SU-DHL-6 (cell line): Measurements from ENCODE around the gene SLC16A5.

ENCODE experiments used
- H2AFZ ChIP-seq: fragments of 200-600 bp; sonication (generic); 2 replicates; pipeline ENCODE4 v1.6.1; 2014; ENCODE audit warnings: low read depth, mild to moderate bottlenecking, moderate library complexity, mixed read lengths, antibody characterized with exemption, low read length; ENCODE audit not compliant: severe bottlenecking
- H3F3A ChIP-seq: fragments of 200-600 bp; shearing (Covaris generic); 2 replicates; pipeline ENCODE4 v1.6.0; 2016; ENCODE audit warnings: antibody characterized with exemption, mild to moderate bottlenecking; ENCODE audit not compliant: insufficient read depth
- H3K27ac ChIP-seq: fragments of 200-600 bp; sonication (generic); 2 replicates; pipeline ENCODE4 v1.5.1; 2016; ENCODE audit warnings: low read depth, mild to moderate bottlenecking, low read length, moderate library complexity, mixed read lengths
- H3K27me3 ChIP-seq: fragments of 200-600 bp; sonication (generic), shearing (Covaris generic); 2 replicates; pipeline ENCODE4 v1.6.0; 2014; ENCODE audit warnings: mild to moderate bottlenecking, low read length
- H3K36me3 ChIP-seq: fragments of 200-600 bp; sonication (generic); 2 replicates; pipeline ENCODE4 v1.6.1; 2014; ENCODE audit warnings: mild to moderate bottlenecking, low read length, mixed read lengths
- H3K4me2 ChIP-seq: fragments of 300-600, 200-600 bp; shearing (Covaris generic), sonication (generic); 2 replicates; pipeline ENCODE4 v1.6.0; 2014; ENCODE audit warnings: low read length, low read depth, mild to moderate bottlenecking; ENCODE audit not compliant: poor library complexity, severe bottlenecking
- H3K4me3 ChIP-seq: fragments of 200-600 bp; sonication (generic); 2 replicates; pipeline ENCODE4 v1.5.1; 2014; ENCODE audit warnings: antibody characterized with exemption, low read length, mild to moderate bottlenecking, mixed read lengths; ENCODE audit not compliant: insufficient read depth, poor library complexity, severe bottlenecking
- H3K79me2 ChIP-seq: fragments of 200-600 bp; sonication (generic); 2 replicates; pipeline ENCODE4 v1.6.1; 2014; ENCODE audit warnings: mild to moderate bottlenecking, low read length, moderate library complexity; ENCODE audit not compliant: insufficient read depth
- H3K9ac ChIP-seq: fragments of 200-600 bp; sonication (generic); 2 replicates; pipeline ENCODE4 v1.7.0; 2014; ENCODE audit warnings: mild to moderate bottlenecking, low read length
- H3K9me2 ChIP-seq: fragments of 200-600 bp; sonication (generic); replicated peaks from 2 replicates; pipeline ENCODE4 v1.6.1; 2014; ENCODE audit warnings: low read length; ENCODE audit not compliant: insufficient read depth
- H3K9me3 ChIP-seq: fragments of 200-600 bp; sonication (generic); 2 replicates; pipeline ENCODE4 v1.6.1; 2014; ENCODE audit warnings: low read length, mixed read lengths; ENCODE audit not compliant: insufficient read depth
- H4K20me1 ChIP-seq: fragments of 200-600 bp; sonication (generic); 2 replicates; pipeline ENCODE4 v1.6.1; 2014; ENCODE audit warnings: low read depth, mild to moderate bottlenecking, antibody characterized with exemption, low read length, moderate library complexity, mixed read lengths
- EZH2phosphoT487 ChIP-seq: fragments of 200-600 bp; sonication (generic), shearing (Covaris generic); conservative IDR thresholded peaks from 2 replicates; pipeline ENCODE4 v1.6.1; 2018; ENCODE audit warnings: mild to moderate bottlenecking, antibody characterized with exemption, low read length, moderate library complexity, mixed read lengths
- TF ChIP-seq, protein P1 (sequence below): fragments of 200-600 bp; sonication (generic); IDR thresholded peaks from one replicate; pipeline ENCODE4 v1.5.1; 2017; ENCODE audit warnings: antibody characterized with exemption, mild to moderate bottlenecking, low read length, moderate library complexity; ENCODE audit not compliant: insufficient read depth, poor library complexity, severe bottlenecking

The SLC16A5 gene

DNA sequence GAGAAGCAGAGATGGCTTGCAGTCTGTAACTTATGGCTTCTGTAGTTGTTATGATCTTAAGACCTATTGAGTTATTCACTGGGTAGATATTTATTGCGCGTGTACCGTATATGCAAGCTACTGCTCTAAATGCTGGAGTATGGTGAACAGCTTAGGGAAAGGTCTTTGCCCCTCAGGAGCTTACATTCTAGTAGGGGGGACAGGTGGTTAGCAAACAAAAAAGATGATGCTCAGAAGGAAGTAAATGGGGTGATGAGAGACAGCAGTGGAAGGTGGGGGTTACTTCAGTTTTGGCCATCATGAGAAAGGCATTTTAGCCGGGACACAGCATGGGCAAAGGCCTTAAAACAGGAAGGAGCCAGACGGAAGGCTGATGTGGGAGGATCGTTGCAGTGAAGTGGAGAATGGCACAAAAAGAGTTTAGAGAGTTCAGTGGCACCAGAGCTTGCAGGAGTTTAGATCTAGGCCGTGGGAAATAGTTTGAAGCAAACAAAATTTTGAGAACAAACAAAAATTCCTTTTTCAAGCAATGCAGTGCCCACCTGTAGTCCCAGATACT, 24.1 kb downstream of the SLC16A5 start:
- no peaks in the 10 kb centered on the region for H3K9me3 ChIP-seq

GRCh38 chr17:75113798-75114551, 26.2 kb downstream of the SLC16A5 start:
- Histone ChIP-seq H3K36me3 (no peaks in the 10 kb centered on the region), H3K9ac (peak overlapping the region; percentile 56), H3F3A (peaks cover 12% of the 10 kb centered on the region; the same call in 1 of the 2 replicates), H3K4me3 (peak overlapping the region; percentile 35), H4K20me1 (no peaks in the 10 kb centered on the region), H3K9me2 (no peaks in the 10 kb centered on the region), H3K27ac (peak overlapping the region; percentile 37; the same call in 1 of the 2 replicates), H3K79me2 (0 out of 2 replicates have a peak, but pooled peaks cover 8% of the 10 kb centered on the region), H3K9me3 (no peaks in the 10 kb centered on the region), H3K27me3 (no peaks in the 10 kb centered on the region), H3K4me2 (peak overlapping the region; percentile 67), H2AFZ (peak overlapping the region; percentile 52)
- TF ChIP-seq, protein P1, sequence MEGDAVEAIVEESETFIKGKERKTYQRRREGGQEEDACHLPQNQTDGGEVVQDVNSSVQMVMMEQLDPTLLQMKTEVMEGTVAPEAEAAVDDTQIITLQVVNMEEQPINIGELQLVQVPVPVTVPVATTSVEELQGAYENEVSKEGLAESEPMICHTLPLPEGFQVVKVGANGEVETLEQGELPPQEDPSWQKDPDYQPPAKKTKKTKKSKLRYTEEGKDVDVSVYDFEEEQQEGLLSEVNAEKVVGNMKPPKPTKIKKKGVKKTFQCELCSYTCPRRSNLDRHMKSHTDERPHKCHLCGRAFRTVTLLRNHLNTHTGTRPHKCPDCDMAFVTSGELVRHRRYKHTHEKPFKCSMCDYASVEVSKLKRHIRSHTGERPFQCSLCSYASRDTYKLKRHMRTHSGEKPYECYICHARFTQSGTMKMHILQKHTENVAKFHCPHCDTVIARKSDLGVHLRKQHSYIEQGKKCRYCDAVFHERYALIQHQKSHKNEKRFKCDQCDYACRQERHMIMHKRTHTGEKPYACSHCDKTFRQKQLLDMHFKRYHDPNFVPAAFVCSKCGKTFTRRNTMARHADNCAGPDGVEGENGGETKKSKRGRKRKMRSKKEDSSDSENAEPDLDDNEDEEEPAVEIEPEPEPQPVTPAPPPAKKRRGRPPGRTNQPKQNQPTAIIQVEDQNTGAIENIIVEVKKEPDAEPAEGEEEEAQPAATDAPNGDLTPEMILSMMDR, result peak; percentile 86
- no peak for TF ChIP-seq EZH2phosphoT487

More for the DNA sequence above, 24.1 kb downstream of the SLC16A5 start:
- Histone ChIP-seq H3K4me3 (no peak overlapping the region), H3K4me2 (peak overlapping the region; percentile 36), H4K20me1 (no peaks in the 10 kb centered on the region), H2AFZ (no peak overlapping the region), H3K9me2 (no peaks in the 10 kb centered on the region), H3K9ac (no peak overlapping the region), H3K79me2 (0 out of 2 replicates have a peak, but pooled peaks cover 8% of the 10 kb centered on the region), H3F3A (peaks cover 16% of the 10 kb centered on the region; the same call in 1 of the 2 replicates), H3K27ac (peak overlapping the region; percentile 28; the same call in 1 of the 2 replicates), H3K27me3 (no peaks in the 10 kb centered on the region), H3K36me3 (no peaks in the 10 kb centered on the region)
- TF ChIP-seq EZH2phosphoT487, result no peak
- TF ChIP-seq, protein P1, result no peak

DNA sequence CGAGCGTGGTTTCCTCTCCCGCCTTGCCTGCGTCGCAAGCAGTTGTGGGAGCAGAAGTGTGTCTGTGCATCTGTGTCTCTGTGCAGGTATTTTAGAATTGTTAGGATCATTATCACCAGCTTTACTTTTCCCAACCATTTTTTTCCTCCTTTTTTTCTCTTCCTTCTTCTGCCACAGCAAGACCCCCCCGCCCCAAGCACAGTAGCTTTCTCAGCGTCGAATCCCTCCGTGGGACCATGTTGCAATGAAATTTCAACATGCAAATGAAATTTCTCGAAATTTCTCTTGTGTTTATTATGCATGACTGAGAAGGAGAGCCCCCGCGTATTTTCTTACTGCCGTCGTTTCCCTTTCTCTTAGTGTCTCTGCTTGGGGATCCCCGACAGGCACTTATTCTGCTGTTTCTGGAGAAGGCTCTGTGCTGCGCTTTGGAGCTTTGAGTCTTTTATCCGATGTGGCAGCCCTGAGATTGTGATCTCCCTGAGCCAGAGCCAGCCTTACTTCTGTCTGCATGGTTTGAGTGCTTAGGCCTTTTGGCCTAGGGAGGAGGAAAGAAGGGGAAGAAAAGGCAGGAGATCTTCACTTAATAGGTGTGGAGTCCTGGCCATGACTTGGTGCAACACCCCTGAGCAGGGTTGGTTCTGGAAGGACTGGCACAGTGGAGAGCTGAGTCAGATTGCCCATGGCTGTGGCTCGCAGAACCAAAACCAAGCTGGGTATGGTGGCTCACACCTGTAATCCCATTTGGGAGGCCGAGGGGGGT, 27.0 kb downstream of the SLC16A5 start:
- peak overlapping the region; percentile 35 for H3K4me3 ChIP-seq
- no peaks in the 10 kb centered on the region for H3K9me2 ChIP-seq
- peak overlapping the region; percentile 37; the same call in 1 of the 2 replicates for H3K27ac ChIP-seq
- H3F3A ChIP-seq, result peaks cover 11% of the 10 kb centered on the region; the same call in 1 of the 2 replicates
- H2AFZ ChIP-seq, result peak overlapping the region; percentile 52
- H3K79me2 ChIP-seq, result 0 out of 2 replicates have a peak, but pooled peaks cover 8% of the 10 kb centered on the region
- H3K9me3 ChIP-seq, result no peaks in the 10 kb centered on the region
- H3K9ac ChIP-seq, result peak overlapping the region; percentile 56
- no peaks in the 10 kb centered on the region for H4K20me1 ChIP-seq
- H3K4me2 ChIP-seq, result peak overlapping the region; percentile 67
- TF ChIP-seq EZH2phosphoT487, result no peak
- TF ChIP-seq, protein P1, result no peak
- H3K27me3 ChIP-seq, result no peaks in the 10 kb centered on the region
- no peaks in the 10 kb centered on the region for H3K36me3 ChIP-seq
